Bronchial epithelial cell (primary cell): ENCODE data around the gene TBC1D9. TPM values are rescaled to one million over a fixed set of nuclear protein-coding genes. Genes with fewer than 3 reads are reported as not detected.
A peak's percentile ranks its signal among the peaks of the same experiment; 100 is the strongest.

Experiments used
- DNase-seq: peaks from one replicate; pipeline ENCODE4 v3.0.0-alpha.2; 2010; ENCODE audit warnings: low read depth
- FAIRE-seq: peaks from 2 replicates; lab custom pipeline; 2011; peaks lifted over from hg19 to GRCh38; lab: Jason Lieb, UNC
- H3K27me3 ChIP-seq: 2 replicates; pipeline ENCODE4 v1.5.1; 2011; ENCODE audit warnings: low read length; ENCODE audit not compliant: control insufficient read depth, insufficient read depth
- H3K36me3 ChIP-seq: 2 replicates; pipeline ENCODE4 v1.5.1; 2011; ENCODE audit warnings: low read length; ENCODE audit not compliant: control insufficient read depth, insufficient read depth
- H3K4me3 ChIP-seq: 2 replicates; pipeline ENCODE4 v1.5.1; 2011; ENCODE audit warnings: mild to moderate bottlenecking, low read depth, low read length, control low read depth
- CTCF ChIP-seq: IDR thresholded peaks from 2 replicates; pipeline ENCODE4 v1.5.1; 2011; ENCODE audit warnings: mild to moderate bottlenecking, moderate library complexity, low read length, control low read depth, inconsistent platforms; ENCODE audit not compliant: insufficient read depth, severe bottlenecking
- total RNA-seq: library from RNA; depleted of rRNA; stranded (reverse); fragments of >200 nt; gene quantifications from 2 replicates; pipeline ENCODE4 v1.2.1, GENCODE V29; 2014

The TBC1D9 gene
- total RNA-seq, 1 donor from 2014 or later, result 17.1 TPM

- Histone ChIP-seq H3K36me3 (no peaks in the 10 kb centered on the region), H3K4me3 (no peak overlapping the region), H3K27me3 (no peaks in the 10 kb centered on the region)
- no peak for TF ChIP-seq CTCF
- no peak for FAIRE-seq
- DNase-seq, result peak; percentile 19
Observed at GRCh38 chr4:140764785-140765392, 8.7 kb upstream of the TBC1D9 start.

- no peaks in the 10 kb centered on the region for H3K27me3 ChIP-seq
- TF ChIP-seq CTCF, result no peak
- DNase-seq (no peak), FAIRE-seq (no peak)
- no peak overlapping the region for H3K4me3 ChIP-seq
- H3K36me3 ChIP-seq, result no peaks in the 10 kb centered on the region
Observed at GRCh38 chr4:140762202-140762601, 6.0 kb upstream of the TBC1D9 start.

GRCh38 chr4:140757232-140757630 is 1.0 kb upstream of the TBC1D9 start:
- DNase-seq (no peak), FAIRE-seq (no peak)
- TF ChIP-seq CTCF, result no peak
- peak overlapping the region; percentile 88 for H3K4me3 ChIP-seq
- H3K36me3 ChIP-seq, result no peaks in the 10 kb centered on the region
- H3K27me3 ChIP-seq, result no peaks in the 10 kb centered on the region

- FAIRE-seq (no peak), DNase-seq (no peak)
- H3K4me3 ChIP-seq, result peak overlapping the region; percentile 88
- no peaks in the 10 kb centered on the region for H3K36me3 ChIP-seq
- H3K27me3 ChIP-seq, result no peaks in the 10 kb centered on the region
- no peak for TF ChIP-seq CTCF
Observed at GRCh38 chr4:140755774-140756318, 339 bp downstream of the TBC1D9 start.

- Histone ChIP-seq H3K36me3 (no peaks in the 10 kb centered on the region), H3K4me3 (peak overlapping the region; percentile 88), H3K27me3 (no peaks in the 10 kb centered on the region)
- DNase-seq (peak; percentile 33), FAIRE-seq (no peak)
- TF ChIP-seq CTCF, result no peak
Observed at GRCh38 chr4:140754918-140755773, 1.0 kb downstream of the TBC1D9 start.
